ENCODE measurements around the gene LAMA1.
"Not testable (repeated sequence)": the region's sequence is repeated elsewhere in the genome, so short reads cannot be mapped to it uniquely, and the experiment has no call there.

LAMA1 gene

GRCh38 chr18:6947338-6948030 lies 170.1 kb downstream of the LAMA1 start:
- DNase-seq = no peak

- DNase-seq = no peak
Observed at GRCh38 chr18:6943143-6943542, 174.5 kb downstream of the LAMA1 start.

GRCh38 chr18:6942742-6943141 lies 174.9 kb downstream of the LAMA1 start:
- no peak for DNase-seq

GRCh38 chr18:6941996-6942395 lies 175.6 kb downstream of the LAMA1 start:
- no peak for DNase-seq

GRCh38 chr18:6940451-6940850 lies 177.1 kb downstream of the LAMA1 start:
- DNase-seq = no peak

GRCh38 chr18:6939972-6940371 lies 177.6 kb downstream of the LAMA1 start:
- no peak for DNase-seq

- not testable (repeated sequence) for DNase-seq
Observed at GRCh38 chr18:6938403-6938802, 179.2 kb downstream of the LAMA1 start.

- DNase-seq = no peak
Observed at GRCh38 chr18:6938003-6938402, 179.6 kb downstream of the LAMA1 start.

GRCh38 chr18:6934859-6935258 lies 182.7 kb downstream of the LAMA1 start:
- no peak for DNase-seq

GRCh38 chr18:6929370-6930102 lies 188.1 kb downstream of the LAMA1 start:
- no peak for DNase-seq

- DNase-seq = no peak
Observed at GRCh38 chr18:6928359-6928758, 189.2 kb downstream of the LAMA1 start.

- DNase-seq = no peak
Observed at GRCh38 chr18:6927153-6927552, 190.4 kb downstream of the LAMA1 start.

- DNase-seq = no peak
Observed at GRCh38 chr18:6923220-6923619, 194.4 kb downstream of the LAMA1 start.

- no peak for DNase-seq
Observed at GRCh38 chr18:6921571-6921970, 196.0 kb downstream of the LAMA1 start.

- no peak for DNase-seq
Observed at GRCh38 chr18:6920099-6920955, 197.3 kb downstream of the LAMA1 start.

- no peak for DNase-seq
Observed at GRCh38 chr18:6917072-6917471, 200.5 kb downstream of the LAMA1 start.

- DNase-seq = no peak
Observed at GRCh38 chr18:6901286-6901926, 216.2 kb downstream of the LAMA1 start.

GRCh38 chr18:6891788-6892187 lies 225.8 kb downstream of the LAMA1 start:
- no peak for DNase-seq
